GM19099 (cell line): Measurements from ENCODE around the gene ZNF485.

Source experiments
- POLR2A ChIP-seq: IDR thresholded peaks from 3 replicates; pipeline ENCODE4 v1.6.1; 2011; ENCODE audit warnings: low read depth; ENCODE audit not compliant: insufficient read length; ENCODE audit errors: extremely low read depth

ZNF485 gene

DNA sequence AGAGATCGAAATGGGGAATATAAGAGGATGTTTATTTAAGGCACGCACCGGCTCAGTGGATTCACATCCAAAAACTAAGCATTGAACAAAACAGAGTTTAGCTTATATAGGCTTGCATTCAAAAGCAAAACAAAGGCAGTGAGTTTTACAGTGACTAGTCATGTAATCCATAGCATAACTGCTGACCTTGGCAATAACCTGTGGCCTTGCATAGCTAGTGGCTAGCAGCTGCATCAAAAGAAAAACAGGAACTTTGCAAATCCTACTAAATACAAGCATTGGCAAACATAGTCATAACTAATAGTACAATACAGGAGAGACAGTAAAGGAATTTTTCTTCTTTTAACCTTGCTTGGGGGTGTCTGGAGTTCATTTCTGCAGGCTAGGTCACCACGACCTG is 9.7 kb upstream of the ZNF485 start:
- TF ChIP-seq POLR2A: no peak

GRCh38 chr10:43598446-43598845 is 7.8 kb upstream of the ZNF485 start:
- TF ChIP-seq POLR2A: no peak

DNA sequence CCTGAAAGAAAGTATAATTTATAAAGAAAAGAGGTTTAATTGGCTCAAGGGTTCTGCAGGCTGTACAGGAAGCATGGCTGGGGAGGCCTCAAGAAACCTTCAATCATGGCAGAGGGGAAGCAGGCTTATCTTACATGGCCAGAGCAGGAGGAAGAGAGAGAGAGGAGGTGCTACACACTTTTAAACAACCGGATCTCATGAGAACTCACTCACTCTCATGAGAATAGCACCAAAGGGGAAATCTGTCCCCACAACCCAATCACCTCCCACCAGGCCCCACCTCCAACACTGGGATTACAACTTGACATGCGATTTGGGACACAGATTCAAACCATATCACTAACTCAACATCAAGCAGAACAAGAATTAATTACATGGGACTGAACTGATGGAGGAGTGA is 6.9 kb upstream of the ZNF485 start:
- no peak for TF ChIP-seq POLR2A

- TF ChIP-seq POLR2A: no peak
These were observed 352 bp upstream of the ZNF485 start for GRCh38 chr10:43605850-43606322.

DNA sequence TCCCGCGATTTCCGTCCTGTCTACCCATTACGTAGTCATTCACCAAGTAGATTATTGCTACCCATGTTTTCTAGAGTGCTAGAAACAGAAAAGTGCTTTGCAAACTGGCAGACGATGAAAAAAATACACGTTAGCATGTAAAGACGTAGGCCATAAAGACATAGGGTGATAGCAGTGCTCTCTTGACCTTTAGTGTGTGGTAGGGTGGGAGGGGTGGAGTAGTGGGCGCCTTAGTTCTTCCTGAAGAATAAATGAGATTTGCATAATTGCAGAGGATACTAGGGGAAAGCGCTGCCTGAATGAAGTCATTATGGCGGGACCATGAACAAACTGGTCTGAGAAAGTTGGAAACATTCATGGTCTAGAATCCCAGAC is 948 bp downstream of the ZNF485 start:
- TF ChIP-seq POLR2A: no peak

DNA sequence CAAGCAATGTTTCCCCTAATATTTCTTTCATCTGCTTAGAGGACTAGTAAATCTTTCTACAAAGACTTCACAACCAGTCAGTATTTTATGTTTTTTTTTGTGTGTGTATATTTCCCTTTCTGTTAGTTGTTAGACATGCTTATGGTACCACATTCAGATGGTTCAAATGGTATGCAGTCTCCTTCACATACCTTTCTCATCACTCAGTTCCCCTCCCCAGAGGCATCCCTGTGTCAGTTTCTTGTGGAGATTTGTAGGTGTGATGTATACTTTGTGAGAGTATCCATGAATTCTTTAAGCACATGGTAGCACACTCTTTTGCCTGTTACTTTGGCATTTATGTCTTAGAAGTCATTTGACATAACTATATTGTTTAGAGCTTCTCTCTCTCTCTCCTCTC is 4.4 kb downstream of the ZNF485 start:
- no peak for TF ChIP-seq POLR2A

DNA sequence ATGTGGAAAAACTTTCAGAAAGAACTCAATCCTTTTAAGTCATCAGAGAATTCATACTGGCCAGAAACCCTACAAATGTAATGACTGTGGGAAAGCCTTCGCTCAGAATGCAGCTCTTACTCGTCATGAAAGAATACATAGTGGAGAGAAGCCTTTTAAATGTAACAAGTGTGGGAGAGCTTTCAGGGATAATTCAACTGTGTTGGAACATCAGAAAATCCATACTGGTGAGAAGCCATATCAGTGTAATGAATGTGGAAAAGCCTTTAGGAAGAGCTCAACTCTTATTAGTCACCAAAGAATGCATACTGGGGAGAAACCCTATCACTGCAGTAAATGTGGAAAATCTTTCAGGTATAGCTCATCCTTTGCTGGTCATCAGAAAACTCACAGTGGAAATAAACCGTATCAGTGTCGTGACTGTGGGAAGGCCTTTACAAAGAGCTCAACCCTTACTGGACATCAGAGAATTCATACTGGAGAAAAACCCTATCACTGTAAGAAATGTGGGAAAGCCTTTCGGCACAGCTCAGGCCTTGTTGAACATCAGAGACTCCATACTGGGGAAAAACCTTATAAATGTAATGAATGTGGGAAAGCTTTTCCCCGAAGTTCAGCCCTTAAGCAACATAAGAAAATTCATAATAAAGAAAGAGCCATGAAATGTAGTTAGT is 10.6 kb downstream of the ZNF485 start:
- no peak for TF ChIP-seq POLR2A

DNA sequence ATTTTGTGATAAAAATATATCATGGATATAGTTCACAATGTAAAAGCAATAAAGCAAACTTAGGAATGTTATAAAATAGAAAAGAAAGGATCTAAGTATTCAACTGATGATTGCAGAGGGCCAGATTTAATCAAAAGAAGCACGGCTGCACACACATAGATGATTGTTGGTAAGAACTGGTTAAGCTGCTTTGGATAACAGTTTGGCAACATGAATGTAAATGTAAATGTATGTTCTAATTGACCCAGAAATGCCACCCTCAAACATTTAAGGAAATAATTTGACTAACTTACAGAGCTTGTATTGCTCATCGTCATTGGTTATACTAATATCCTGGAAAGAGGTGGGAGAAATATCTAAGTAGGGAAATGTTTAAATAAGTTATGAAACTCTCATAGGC is 13.1 kb downstream of the ZNF485 start:
- TF ChIP-seq POLR2A: no peak

GRCh38 chr10:43622038-43622437 is 15.8 kb downstream of the ZNF485 start:
- no peak for TF ChIP-seq POLR2A

DNA sequence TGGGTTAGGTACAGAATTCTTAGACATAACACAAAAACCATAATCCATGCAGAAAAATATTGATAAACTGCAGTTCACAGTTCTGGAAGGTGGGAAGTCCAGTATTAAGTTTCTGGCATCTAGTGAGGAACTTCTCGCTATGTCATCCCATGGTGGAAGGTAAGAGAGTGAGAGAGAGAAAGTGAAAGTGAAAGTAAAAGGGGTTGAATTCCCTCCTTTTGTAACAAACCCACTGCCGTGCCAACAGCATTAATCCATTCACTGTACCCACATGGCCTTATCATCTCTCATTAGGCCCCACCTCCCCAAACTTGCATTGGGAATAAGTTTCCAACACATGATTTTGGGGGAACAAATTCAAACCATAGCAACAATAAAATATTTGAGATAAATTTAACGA is 17.1 kb downstream of the ZNF485 start:
- TF ChIP-seq POLR2A: no peak

DNA sequence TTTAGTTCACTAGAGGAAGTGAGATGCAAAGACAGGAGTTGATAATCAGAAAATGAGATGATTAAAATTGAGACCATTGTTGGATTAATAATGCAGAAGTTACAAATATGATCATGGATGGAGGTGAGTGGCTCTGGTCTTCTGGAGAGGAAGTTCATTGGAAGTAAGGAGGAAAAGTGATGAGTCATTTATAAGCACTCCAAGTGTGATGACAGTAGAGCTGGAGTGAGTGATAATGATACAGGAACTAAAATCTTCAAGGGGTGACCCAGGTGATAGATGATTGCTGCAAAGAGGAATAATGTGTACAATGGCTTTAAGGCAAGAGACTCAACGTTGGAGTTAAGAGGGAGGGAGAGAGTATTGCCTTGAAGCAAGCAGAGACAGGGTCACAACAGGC is 21.7 kb downstream of the ZNF485 start:
- no peak for TF ChIP-seq POLR2A

DNA sequence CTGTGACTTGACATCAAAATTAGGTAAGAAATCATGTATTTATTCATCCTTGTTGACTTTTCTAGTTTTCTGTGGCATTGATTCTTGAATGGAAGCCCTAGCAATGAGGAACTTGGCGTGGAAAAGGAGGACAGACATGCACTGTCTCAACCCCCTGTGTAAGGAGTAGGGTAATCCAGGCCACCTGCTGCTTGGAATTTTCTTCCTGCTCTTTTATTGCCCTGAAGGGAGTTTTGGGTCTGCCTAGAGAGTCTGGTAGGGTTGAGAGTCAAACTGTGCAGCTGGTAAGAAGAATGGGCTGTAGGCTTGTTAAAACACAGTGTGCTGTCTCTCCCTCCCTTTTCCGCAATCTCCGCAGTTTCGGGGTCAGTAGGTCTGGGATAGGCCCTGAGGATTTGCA is 22.7 kb downstream of the ZNF485 start:
- no peak for TF ChIP-seq POLR2A

DNA sequence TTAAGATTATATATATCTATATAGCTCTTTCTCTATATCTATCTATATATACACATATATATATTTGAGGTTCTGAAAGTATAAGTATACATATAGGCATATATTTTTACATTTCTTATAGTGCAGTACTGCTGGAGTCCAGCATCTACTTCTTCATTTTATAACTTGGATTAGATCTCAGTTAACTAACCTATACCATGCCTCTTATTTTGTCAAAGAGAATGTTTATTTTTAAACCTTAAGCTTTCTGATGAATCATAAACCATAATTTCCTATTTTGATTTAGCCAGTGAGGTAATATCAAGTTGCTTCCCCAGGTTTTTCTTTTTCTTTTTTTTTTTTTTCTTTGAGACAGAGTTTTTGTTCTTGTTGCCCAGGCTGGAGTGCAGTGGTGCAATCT is 34.4 kb downstream of the ZNF485 start:
- TF ChIP-seq POLR2A: no peak

GRCh38 chr10:43644252-43644651 is 38.0 kb downstream of the ZNF485 start:
- TF ChIP-seq POLR2A: no peak

DNA sequence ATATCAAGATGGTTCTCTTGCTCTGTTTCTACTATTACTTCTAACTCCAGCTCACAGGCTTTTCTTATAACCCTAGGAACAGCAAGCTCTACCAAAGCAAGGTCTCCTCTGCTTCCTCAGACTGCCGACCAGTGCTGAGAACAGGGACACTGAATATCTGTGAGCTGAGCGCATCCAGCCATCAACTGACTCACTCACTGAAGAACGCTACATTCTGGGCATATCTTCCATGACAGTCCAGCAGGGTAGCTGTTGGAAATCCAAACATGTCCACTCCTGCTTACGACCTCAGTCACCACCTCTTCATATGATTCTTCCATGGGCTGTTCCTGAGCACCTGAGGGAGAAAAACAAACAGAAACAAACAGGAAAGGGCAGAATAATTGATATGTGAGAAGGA is 39.6 kb downstream of the ZNF485 start:
- no peak for TF ChIP-seq POLR2A

DNA sequence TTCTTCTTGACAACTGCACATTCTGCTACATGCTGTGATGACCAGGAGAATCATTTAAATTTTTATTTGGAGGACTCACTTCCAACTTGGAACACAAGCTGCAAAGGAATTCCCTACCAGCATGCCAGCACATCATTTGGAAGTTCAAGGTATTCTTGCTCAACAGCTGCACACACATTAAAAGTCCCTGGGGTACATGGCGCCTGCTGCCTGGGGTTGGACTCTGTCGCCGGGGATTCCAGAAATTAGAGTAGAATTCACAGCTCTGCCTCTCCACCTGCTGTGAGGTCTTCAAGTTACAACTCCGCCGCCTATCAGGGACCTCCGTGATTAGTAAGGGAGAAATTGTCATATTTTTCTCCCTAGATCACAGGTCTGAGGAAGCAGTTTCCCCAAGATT is 41.3 kb downstream of the ZNF485 start:
- no peak for TF ChIP-seq POLR2A

GRCh38 chr10:43648095-43648397 is 41.8 kb downstream of the ZNF485 start:
- TF ChIP-seq POLR2A: no peak
